OCI-LY1 (cell line): Measurements from ENCODE around the gene LLGL2.

Source experiments
- H2AFZ ChIP-seq: fragments of 200-600 bp; sonication (generic), shearing (Covaris generic); 2 replicates; pipeline ENCODE4 v1.6.0; 2014; ENCODE audit warnings: antibody characterized with exemption, mild to moderate bottlenecking, low read length
- H3F3A ChIP-seq: fragments of 200-600 bp; sonication (generic), shearing (Covaris generic); 2 replicates; pipeline ENCODE4 v1.6.0; 2014; ENCODE audit warnings: mild to moderate bottlenecking, antibody characterized with exemption, low read length, moderate library complexity; ENCODE audit not compliant: insufficient read depth
- H3K27ac ChIP-seq: fragments of 200-600 bp; sonication (generic); 2 replicates; pipeline ENCODE4 v1.5.1; 2014; ENCODE audit warnings: low read length, mixed run types, mild to moderate bottlenecking, low read depth; ENCODE audit not compliant: poor library complexity, severe bottlenecking
- H3K27me3 ChIP-seq: fragments of 200-600 bp; sonication (generic); 2 replicates; pipeline ENCODE4 v1.6.0; 2014; ENCODE audit warnings: antibody characterized with exemption, mild to moderate bottlenecking, low read length, moderate library complexity; ENCODE audit not compliant: insufficient read depth
- H3K36me3 ChIP-seq: fragments of 200-600 bp; sonication (generic); 2 replicates; pipeline ENCODE4 v1.6.1; 2014; ENCODE audit warnings: mild to moderate bottlenecking, antibody characterized with exemption, low read length, moderate library complexity, mixed read lengths; ENCODE audit not compliant: insufficient read depth
- H3K4me1 ChIP-seq: fragments of 200-600 bp; sonication (generic); 2 replicates; pipeline ENCODE4 v1.5.1; 2014; ENCODE audit warnings: mild to moderate bottlenecking, low read length, moderate library complexity; ENCODE audit not compliant: insufficient read depth, severe bottlenecking
- H3K4me2 ChIP-seq: fragments of 200-600 bp; sonication (generic), shearing (Covaris generic); 2 replicates; pipeline ENCODE4 v1.6.1; 2014; ENCODE audit warnings: low read length
- H3K4me3 ChIP-seq: fragments of 200-600 bp; sonication (generic); 2 replicates; pipeline ENCODE4 v1.5.1; 2014; ENCODE audit warnings: low read length, low read depth, mild to moderate bottlenecking, mixed read lengths; ENCODE audit not compliant: poor library complexity, severe bottlenecking
- H3K79me2 ChIP-seq: fragments of 200-600 bp; shearing (Covaris generic); 2 replicates; pipeline ENCODE4 v1.6.1; 2016; ENCODE audit warnings: mixed run types, low read length, mixed read lengths; ENCODE audit not compliant: insufficient read depth
- H3K9ac ChIP-seq: fragments of 200-600 bp; sonication (generic), shearing (Covaris generic); 2 replicates; pipeline ENCODE4 v1.6.1; 2014; ENCODE audit warnings: mild to moderate bottlenecking, low read length, mixed read lengths
- H3K9me2 ChIP-seq: fragments of 200-600 bp; sonication (generic), shearing (Covaris generic); 2 replicates; pipeline ENCODE4 v1.6.1; 2014; ENCODE audit warnings: low read depth, mild to moderate bottlenecking, low read length, mixed read lengths
- H3K9me3 ChIP-seq: fragments of 200-600 bp; shearing (Covaris generic); 2 replicates; pipeline ENCODE4 v1.6.1; 2014; ENCODE audit warnings: low read length, mixed read lengths
- H4K20me1 ChIP-seq: fragments of 200-600 bp; sonication (generic), shearing (Covaris generic); 2 replicates; pipeline ENCODE4 v1.6.0; 2016; ENCODE audit warnings: mild to moderate bottlenecking, low read length; ENCODE audit not compliant: insufficient read depth
- EZH2 ChIP-seq: fragments of 200-600 bp; sonication (generic), shearing (Covaris generic); IDR thresholded peaks from 2 replicates; pipeline ENCODE4 v1.8.0; 2017; ENCODE audit warnings: borderline replicate concordance, mixed run types, mild to moderate bottlenecking, antibody characterized with exemption, low read length, moderate library complexity, mixed read lengths
- TF ChIP-seq, protein P1 (sequence below): fragments of 200-600 bp; sonication (generic), shearing (Covaris generic); IDR thresholded peaks from 2 replicates; pipeline ENCODE4 v1.5.1; 2017; ENCODE audit warnings: mild to moderate bottlenecking, antibody characterized with exemption, low read length, moderate library complexity, mixed read lengths

LLGL2 gene

DNA sequence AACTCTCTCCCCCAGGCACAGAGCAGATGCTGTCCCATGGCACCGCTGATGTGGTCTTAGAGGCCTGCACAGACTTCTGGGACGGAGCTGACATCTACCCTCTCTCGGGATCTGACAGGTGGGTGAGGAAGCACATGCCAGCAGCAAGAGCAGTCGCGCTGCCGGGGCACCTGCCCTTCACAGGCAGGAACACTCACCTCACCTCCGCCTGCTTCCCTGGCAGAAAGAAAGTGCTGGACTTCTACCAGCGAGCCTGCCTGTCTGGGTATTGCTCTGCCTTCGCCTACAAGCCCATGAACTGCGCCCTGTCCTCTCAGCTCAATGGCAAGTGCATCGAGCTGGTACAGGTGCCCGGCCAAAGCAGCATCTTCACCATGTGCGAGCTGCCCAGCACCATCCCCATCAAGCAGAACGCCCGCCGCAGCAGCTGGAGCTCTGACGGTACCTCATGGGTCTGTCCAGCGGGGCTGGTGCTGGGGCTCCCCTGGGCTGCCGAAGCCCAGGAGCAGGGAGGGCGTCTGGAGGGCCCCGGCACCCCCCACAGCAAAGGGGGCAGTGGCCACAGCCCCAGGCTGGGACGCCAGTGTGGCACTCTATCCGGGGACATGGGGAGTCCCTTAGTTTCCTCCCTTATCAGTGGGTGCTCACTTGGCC, 31.9 kb upstream of the LLGL2 start:
- Histone ChIP-seq H3K4me2 (no peak overlapping the region), H3K4me3 (no peak overlapping the region), H4K20me1 (no peaks in the 10 kb centered on the region), H3K27me3 (no peaks in the 10 kb centered on the region), H3K9ac (no peak overlapping the region), H3K36me3 (peaks cover 24% of the 10 kb centered on the region; the same call in 1 of the 2 replicates), H3K4me1 (no peaks in the 10 kb centered on the region), H3K79me2 (no peaks in the 10 kb centered on the region), H3F3A (no peaks in the 10 kb centered on the region), H2AFZ (no peak overlapping the region), H3K9me3 (no peaks in the 10 kb centered on the region), H3K9me2 (no peaks in the 10 kb centered on the region), H3K27ac (no peak overlapping the region)
- TF ChIP-seq EZH2, result no peak
- TF ChIP-seq, protein P1, sequence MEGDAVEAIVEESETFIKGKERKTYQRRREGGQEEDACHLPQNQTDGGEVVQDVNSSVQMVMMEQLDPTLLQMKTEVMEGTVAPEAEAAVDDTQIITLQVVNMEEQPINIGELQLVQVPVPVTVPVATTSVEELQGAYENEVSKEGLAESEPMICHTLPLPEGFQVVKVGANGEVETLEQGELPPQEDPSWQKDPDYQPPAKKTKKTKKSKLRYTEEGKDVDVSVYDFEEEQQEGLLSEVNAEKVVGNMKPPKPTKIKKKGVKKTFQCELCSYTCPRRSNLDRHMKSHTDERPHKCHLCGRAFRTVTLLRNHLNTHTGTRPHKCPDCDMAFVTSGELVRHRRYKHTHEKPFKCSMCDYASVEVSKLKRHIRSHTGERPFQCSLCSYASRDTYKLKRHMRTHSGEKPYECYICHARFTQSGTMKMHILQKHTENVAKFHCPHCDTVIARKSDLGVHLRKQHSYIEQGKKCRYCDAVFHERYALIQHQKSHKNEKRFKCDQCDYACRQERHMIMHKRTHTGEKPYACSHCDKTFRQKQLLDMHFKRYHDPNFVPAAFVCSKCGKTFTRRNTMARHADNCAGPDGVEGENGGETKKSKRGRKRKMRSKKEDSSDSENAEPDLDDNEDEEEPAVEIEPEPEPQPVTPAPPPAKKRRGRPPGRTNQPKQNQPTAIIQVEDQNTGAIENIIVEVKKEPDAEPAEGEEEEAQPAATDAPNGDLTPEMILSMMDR, result no peak

DNA sequence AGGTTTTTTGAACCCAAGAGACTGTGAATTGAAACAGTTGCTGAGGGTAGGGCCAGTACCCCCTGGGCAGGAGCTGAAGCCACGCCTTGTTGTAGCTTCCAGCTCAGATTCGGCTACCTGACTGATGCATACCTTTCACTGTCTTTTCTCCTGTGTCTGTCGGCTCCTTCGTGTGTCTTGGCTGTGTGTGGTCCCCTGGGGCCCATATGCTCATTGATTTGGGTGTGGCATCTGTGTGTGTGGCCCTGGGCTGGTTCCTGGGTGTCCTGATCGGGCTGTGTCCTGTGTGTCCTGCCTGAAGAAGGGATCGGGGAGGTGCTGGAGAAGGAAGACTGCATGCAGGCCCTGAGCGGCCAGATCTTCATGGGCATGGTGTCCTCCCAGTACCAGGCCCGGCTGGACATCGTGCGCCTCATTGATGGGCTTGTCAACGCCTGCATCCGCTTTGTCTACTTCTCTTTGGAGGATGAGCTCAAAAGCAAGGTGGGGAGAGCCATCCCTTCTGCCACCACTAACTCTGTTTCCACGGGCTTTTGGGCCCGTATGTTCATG, 31.1 kb upstream of the LLGL2 start:
- no peak for TF ChIP-seq EZH2
- TF ChIP-seq, protein P1, result no peak
- Histone ChIP-seq H3F3A (no peaks in the 10 kb centered on the region), H3K9ac (no peak overlapping the region), H3K4me2 (no peak overlapping the region), H3K4me3 (no peak overlapping the region), H3K27me3 (no peaks in the 10 kb centered on the region), H3K9me2 (no peaks in the 10 kb centered on the region), H2AFZ (no peak overlapping the region), H3K4me1 (no peaks in the 10 kb centered on the region), H3K27ac (no peak overlapping the region), H3K36me3 (peaks cover 28% of the 10 kb centered on the region), H4K20me1 (no peaks in the 10 kb centered on the region), H3K79me2 (no peaks in the 10 kb centered on the region), H3K9me3 (no peaks in the 10 kb centered on the region)

DNA sequence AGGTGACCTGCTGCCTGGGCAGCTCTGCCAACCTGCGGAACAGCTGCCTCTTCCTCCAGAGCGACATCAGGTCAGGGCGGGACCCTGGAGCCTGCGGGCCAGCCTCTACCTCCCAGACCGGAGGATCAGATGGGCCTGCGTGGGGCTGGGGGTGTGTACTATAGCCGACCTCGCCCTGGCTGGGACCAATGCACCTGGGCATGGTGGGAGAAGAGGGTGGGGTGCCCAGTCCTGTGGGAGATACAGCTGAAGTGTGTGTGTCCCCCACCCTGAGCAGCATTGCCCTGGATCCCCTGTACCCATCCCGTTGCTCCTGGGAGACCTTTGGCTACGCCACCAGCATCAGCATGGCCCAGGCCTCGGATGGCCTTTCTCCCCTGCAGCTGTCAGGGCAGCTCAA, 29.5 kb upstream of the LLGL2 start:
- Histone ChIP-seq H3K27ac (no peak overlapping the region), H3K4me2 (no peak overlapping the region), H3K9me3 (no peaks in the 10 kb centered on the region), H3K9me2 (no peaks in the 10 kb centered on the region), H3K36me3 (peaks cover 31% of the 10 kb centered on the region), H3K9ac (no peak overlapping the region), H3K4me1 (no peaks in the 10 kb centered on the region), H3K4me3 (no peak overlapping the region), H3F3A (no peaks in the 10 kb centered on the region), H4K20me1 (no peaks in the 10 kb centered on the region), H3K79me2 (no peaks in the 10 kb centered on the region), H3K27me3 (no peaks in the 10 kb centered on the region), H2AFZ (no peak overlapping the region)
- TF ChIP-seq, protein P1, result no peak
- no peak for TF ChIP-seq EZH2
